HG03064 (cell line): ENCODE data around the gene QSOX2.

ENCODE experiments used
- ATAC-seq: cut with Tn5 transposase; IDR thresholded peaks from one replicate; pipeline ENCODE4 v1.9.1; 2021; ENCODE audit warnings: low read depth; ENCODE audit not compliant: unreplicated experiment

The QSOX2 gene, protein sequence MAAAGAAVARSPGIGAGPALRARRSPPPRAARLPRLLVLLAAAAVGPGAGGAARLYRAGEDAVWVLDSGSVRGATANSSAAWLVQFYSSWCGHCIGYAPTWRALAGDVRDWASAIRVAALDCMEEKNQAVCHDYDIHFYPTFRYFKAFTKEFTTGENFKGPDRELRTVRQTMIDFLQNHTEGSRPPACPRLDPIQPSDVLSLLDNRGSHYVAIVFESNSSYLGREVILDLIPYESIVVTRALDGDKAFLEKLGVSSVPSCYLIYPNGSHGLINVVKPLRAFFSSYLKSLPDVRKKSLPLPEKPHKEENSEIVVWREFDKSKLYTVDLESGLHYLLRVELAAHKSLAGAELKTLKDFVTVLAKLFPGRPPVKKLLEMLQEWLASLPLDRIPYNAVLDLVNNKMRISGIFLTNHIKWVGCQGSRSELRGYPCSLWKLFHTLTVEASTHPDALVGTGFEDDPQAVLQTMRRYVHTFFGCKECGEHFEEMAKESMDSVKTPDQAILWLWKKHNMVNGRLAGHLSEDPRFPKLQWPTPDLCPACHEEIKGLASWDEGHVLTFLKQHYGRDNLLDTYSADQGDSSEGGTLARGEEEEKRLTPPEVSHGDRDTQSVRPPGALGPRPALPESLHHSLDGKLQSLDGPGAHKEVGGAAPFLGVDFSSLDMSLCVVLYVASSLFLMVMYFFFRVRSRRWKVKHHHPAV

DNA sequence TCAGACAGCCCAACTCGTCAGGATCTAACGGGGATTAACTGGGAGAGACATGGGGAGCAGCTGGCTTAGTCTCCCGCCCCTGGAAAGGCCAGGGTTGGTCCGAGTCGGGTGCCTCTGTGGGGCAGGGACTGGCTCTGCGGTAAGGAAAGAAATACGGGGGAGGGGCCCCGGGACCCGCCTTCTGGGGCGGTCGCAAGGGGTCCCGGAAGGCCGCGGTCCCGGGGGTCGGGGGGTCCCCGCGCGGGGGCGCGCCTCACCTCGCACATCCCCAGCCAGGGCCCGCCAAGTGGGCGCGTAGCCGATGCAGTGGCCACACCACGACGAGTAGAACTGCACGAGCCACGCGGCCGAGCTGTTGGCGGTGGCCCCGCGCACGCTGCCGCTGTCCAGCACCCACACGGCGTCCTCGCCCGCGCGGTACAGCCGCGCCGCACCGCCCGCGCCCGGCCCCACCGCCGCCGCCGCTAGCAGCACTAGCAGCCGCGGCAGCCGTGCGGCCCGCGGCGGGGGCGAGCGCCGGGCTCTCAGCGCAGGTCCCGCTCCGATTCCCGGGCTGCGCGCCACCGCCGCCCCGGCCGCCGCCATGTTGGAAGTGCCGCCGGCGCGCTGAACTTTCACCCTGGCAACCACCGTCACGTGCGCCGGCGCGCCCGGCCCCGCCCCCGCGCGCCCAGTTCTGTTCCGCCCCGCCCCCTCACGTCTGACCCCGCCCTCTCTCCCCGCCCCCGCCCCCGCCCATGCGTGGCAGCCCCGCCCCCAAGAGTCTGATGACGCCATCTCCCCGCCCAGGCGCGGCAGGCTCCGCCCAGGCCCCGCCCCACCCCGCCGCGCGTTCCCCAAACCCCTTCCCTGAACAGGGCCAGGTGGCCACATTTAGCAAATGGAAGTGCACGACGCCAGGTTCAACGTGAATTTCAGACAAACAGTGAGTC, at the start of gene QSOX2:
Gene QSOX2 (minus strand): TSS at position 594 of the 932 bp plus-strand sequence. CDS start 9 bp downstream, at position 585.
- no peak for ATAC-seq

DNA sequence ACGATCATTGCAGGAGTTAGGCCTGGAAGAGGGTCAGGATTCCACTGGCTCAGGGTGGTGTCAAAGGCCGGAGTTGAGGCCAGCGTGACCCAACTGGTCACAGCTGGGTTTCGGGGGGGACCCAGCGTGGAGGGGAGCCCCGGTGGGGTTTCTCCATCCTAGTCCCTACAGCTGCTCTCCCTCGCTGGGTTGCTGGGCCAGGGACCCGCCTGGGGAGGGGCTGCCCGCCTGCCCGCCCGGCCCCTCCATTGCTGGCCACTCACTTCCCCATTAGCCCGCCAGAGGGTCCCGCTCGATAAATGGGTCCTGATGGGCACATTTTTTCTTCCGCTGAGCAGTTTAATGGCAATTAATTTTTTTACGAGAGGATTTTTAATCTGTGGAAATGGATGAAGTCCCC, 49.4 kb upstream of the QSOX2 start:
- ATAC-seq, result no peak

DNA sequence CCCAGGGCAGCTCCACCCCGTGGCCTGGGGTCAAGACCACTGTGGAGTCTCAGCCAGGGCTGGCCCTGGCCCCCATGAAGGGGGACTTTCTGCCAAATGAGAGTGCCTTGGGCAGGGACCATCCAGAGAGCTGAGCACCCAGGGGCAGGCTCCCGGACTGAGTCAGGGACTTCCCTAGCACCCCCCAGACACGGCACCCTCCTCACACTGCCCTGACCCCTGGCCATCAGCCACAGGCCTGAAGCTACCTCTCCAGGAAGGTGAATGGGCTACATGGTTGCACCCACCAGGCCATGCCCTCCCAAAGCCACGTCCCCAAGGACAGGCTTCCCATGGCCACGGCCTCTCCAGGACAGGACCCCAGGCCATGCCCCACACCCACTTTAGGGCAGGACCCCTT, 48.8 kb upstream of the QSOX2 start:
- ATAC-seq, result no peak

DNA sequence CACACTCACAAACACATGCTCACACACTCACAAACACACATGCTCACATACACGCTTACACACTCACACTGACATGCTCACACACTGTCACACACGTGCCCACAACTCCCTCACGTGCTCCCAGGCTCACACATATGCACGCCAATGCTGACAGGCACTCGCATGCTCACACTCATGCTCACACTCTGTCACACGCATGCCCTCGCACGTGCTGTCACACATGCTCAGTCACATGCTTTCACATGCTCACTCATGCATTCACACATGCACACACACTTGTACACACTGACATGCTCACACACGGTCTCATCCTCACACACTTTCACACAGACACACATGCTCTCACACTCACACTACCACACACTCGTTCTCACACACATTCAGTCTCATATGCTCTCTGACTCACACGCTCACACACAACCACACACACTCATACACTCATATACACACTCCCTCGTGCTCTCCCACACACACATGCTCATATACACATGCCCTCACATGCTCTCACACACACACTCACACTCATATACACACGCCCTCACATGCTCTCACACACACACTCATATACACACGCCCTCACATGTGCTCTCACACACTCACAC, 48.0 kb upstream of the QSOX2 start:
- ATAC-seq, result no peak

DNA sequence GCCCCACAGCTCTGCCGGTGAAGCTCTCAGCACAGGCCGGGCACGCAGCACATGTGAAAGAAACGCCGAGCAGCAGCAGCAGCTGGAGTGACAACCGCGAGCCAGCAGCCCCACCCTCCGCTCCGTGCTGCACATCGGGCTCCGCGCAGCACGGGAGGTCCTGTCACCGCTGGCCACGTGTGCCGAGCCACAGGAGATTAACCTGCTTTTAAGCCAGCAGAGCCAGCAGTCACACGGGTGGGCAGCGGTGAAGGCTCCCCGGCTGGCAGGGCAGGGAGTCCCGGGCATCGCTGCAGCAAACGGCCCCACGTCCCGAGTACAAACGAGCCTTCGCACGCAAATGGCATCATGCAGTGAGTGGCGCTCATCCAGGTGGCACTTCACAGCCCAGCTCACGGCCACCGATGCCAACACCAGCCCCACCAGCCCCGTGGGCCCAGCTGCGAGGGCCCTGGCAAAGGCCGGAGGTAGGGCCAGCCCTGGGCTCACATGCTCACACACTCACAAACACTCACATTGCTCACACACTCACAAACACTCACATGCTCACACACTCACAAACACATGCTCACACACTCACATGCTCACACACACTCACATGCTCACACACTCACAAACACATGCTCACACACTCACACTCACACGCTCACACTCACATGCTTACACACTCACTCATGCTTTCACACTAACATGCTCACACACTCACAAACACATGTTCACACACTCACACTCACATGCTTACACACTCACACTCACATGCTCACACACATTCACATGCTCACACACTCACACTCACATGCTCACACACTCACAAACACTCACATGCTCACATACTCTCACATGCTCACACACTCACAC, 47.2 kb upstream of the QSOX2 start:
- no peak for ATAC-seq

DNA sequence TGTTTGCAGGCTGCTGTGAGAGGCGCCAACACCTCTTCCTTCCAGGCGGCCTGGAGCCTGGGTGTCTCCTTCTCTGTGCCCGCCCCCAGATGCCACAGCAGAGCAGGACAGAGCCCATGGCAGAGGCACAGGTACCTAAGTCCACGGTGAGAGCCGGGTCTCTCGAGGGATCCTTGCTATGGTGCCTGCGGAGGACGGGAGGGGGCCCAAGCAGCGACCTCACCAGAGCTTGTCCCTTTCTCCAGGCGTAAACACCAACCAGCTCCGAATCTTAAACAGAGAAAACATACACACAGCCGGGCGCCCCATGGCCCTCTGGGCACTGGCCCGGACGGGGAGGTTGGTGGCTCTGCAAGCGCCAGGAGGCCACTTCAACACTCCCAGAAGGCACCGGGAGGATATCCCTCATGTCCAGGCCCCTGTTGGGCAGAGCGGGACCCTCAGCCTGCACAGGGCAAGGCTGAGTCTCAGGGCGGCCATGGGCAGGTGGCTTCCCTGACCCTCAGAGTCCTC, 46.5 kb upstream of the QSOX2 start:
- ATAC-seq, result no peak

DNA sequence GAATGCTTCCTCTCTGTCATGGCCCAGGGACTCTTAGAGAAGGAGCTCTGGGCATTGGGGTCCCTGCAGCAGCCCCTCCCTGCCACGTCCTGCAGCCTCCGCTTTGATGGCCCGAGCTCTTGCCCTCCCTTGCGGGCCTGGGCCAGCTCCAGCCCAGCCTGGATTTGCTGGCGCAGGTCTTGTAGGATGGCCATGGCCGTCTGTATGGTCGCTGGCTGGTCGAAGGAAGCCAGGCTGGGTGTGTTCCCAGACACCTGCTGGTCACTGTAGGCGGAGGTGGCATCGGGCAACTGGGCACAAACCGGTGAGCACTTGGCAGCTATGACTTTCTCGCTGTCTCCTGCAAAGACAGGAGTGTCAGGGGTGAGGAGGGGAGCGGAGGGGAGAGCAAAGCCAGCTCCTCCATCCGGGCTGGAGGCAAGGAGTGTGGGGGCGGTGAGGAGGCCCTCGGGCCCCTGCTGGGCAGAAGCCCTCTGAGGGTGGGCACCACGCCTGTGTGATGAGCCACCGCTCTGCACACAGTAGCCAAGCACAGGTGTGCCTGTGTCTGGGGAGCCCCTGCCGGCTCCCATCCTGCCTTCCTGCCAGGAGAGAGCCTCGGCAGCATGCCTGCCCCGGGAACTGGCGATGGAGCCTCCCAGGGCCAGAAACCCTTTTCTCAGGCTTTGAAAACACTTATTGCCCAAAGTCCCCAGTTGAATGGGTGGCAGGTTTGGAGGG, 45.9 kb upstream of the QSOX2 start:
- ATAC-seq, result no peak

DNA sequence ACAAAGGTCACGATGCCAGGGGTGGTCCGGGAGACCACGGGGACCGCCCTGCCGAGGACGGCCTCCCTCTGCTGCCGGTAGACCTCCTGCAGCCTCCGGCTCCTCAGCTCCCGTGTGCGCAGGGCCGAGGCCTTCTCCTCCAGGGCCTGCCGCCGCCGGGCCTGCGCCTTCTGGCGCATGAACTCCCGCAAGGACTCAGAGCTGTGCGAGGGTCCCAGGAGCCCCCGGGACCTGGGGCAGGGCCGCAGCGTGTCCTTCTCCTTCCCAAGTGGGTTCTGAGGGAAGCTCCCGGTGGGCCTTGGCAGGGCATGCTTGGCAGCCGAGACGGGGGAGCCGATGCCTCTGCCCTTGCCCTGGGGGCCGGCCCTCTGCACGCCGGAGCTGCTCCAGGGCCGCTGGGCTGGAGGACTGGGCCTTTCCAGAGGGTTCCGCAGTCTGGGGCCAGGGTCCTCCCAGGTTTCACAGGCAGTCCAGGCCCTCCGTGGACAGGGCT, 44.9 kb upstream of the QSOX2 start:
- no peak for ATAC-seq

DNA sequence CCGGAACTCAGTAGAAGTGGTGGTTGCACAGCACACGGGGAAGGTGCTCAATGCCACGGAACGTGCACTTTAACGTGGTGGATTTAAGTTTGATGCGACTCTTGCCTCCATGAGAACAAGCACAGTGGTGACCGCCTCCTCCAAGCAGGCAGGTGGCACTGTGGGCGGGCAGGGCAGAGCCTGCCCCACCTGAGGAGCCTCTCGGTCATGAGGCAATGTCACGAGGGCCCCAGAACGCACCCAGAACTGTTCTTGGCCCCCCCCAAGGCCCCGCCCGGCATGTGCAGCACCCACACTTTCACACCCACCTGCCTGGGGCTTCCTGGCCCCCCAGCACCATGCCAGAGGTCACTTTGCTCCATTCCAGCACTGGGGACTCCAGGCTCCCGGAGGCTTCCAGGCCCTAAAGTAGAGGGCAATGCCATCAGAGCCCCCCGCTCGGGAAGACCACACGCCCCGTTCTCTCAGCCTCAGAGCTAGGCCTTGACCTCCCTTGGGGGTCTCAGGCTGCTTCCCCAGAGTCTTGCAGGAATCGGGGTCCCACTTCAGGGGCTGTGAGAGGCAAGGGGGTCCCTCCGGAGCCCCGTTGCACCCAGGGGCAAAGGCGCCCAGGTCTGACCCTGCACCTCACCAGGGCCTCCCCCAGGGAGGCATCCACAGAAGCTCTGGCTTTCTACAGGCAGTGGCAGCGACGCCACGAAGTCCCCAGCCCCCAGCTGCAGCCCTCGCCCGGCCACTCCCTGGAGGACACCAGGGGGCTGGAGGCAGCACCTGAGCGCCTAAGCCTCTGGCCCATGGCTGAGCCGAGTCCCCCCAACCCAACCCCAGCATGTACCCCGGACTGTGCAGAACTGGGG, 44.3 kb upstream of the QSOX2 start:
- ATAC-seq, result no peak

DNA sequence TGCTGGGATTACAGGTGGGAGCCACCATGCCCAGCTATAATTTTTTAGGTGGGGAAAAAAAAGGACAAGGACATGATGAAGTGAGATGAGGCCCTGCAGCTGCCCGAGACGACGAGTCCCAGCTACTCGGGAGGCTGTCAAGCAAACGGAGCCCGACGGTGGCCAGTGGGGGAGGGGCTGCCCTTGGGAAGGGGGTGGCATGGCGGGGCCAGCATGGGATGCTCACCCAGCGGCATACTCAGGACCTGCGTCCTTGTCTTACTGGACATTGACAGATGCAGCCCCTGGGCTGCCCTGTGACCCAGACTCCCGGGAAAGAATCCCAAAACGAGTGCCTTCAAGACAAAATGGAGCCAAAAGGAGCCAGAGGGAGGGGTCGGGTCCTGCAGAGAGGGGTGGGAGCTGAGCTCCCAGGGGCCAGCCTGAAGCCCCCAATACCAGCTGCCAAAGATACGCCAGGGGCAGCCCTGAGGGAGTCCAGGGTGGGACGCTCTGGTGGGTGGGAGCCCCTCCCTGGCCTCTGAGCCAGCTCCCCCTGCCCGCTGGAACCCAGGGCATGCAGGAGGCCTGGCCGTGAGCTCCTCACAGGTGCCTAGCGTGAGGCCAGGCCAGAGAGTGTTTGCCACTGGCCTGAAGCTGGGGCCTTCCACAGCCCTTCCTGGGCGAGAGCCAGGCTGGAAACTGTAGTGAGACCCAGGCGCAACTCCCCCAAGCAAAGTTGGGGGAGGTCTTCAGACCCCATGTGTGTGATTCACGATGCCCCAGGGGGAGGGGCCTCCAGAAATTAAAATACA, 42.5 kb upstream of the QSOX2 start:
- no peak for ATAC-seq

DNA sequence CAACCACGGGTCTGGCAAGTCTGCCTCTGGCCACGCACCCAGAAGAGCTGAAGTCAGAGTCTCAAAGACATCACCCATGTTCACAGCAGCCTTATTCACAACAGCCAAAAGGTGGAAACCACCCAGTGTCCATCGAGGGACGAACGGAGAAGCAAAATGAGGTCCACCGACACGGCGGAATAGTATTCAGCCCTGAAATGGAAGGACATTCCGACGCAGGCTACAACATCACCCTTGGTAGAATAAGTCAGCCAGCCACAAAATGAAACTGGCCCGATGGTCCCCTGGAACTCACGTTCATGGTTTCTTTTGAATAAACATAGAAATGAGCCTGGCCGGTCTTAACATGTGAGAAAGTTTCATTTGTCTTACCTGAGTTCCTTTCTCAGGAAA, 41.4 kb upstream of the QSOX2 start:
- ATAC-seq, result no peak

DNA sequence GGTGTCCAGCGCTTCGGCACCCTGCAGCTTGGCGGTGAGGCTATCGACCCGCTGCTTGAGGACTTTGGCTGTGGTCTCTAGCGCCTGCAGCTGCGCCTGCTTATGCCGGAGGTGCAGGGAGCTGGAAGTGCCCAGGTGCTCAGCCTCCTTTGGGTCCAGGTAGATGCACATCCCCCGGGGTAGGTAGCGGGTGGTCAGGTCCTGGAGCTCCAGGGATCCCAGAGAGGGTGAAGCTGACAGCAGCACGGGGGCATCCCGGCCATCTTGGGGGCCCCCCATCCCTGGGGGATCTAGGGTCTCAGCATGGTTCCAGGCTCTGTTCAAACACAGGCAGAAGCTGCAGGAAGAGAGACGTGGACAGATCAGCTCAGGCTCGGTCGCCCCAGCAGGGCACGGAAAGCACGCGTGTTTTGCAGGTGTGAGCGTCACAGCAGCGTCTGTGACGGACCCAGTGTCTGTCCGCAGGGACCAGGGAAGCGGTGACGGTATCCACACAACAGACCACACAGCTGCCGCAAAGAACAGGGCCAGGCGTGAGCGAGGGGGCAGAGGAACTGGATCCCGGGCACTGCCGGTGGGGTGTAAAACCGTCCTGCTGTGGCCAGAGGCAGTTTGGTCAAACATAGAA, 40.9 kb upstream of the QSOX2 start:
- no peak for ATAC-seq

DNA sequence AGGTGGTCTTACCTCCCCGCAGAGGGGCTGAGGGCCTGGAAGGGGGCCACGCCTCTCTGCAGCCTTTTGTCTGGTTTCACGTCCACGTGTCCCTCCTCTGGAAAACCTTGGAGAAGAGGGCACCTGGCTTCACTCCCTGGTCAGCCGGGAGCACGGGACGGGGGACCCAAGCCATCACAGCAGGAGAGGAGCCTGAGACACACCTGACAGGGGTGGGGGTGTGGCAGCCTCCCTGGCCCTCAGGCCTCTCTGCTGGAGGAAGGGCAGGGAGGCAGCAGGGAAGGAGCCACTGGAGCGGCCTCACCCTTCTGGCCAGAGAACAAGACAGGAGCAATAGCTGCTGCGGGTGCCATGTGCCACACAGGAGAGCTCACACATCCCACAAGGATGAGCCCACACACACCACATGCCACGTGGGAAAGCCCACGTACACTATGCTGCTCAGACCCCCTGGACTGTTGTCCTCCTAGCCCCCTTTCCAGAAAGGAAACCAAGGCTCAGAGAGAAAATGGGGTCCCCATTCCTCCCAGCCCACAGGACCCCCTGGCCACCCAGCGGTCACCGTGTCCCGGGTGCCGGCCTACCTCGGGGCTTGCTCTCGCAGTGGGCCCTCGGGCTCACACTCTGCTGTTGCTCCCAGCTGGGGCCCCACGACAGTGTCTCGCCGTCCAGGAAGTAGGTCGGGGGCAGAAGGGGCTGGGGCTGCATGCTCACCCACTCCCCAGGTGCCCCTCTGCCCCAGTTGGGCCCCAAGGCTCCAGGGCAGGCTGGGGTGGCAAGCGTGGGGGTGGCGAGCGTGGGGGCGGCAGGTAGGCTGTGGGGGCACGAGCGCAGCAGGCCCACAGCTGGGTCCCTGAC, 40.1 kb upstream of the QSOX2 start:
- no peak for ATAC-seq

DNA sequence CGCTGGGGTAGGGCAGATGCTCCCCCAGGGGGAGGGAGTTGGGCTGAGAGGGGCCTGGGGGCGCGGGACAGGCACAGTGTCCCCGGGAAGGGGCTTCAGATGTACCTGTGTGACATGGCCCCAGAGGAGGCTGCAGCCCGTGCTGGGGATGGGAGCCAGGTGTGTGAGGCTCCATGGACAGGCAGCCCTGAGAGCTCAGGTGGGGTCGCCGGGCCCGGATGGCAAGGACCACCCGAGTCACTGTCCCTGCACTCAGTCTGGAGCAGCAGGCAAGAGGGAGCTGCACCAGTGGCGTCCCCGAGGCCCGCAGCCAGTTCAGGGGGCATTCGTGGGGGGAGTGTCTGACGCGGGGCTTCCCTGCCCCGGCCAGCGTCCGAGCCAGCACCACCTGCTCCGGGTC, 39.3 kb upstream of the QSOX2 start:
- no peak for ATAC-seq

DNA sequence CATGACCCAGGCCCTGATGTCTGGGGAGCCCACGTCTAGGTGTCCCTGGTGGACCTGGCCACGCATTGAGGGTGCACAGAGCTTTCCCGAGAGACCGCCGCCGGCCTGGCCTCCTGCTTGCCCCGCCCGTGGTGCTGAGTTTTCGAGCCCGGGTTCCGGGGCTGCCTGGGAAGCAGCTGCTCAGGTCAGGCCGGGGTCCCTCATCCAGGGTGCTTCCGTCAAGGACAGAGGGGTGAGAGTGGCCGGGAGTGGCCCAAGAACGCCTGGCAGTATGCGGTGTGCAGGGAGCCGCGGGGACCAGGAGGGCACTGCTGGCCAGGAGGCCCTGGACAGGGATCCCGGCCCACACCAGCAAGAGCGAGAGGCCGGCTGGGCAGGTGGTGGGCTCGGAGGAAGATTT, 38.7 kb upstream of the QSOX2 start:
- no peak for ATAC-seq
